GM12891 (cell line): Measurements from ENCODE around the gene NGDN.

Experiments used
- POLR2A ChIP-seq: IDR thresholded peaks from 2 replicates; pipeline ENCODE4 v1.6.1; 2011; ENCODE audit warnings: low read depth, low read length, control low read depth
- POLR2AphosphoS5 ChIP-seq: IDR thresholded peaks from 2 replicates; pipeline ENCODE4 v1.6.1; 2011; ENCODE audit warnings: low read depth, low read length, control low read depth
- SPI1 ChIP-seq: IDR thresholded peaks from 2 replicates; pipeline ENCODE4 v1.6.1; 2011; ENCODE audit warnings: low read depth, low read length, control low read depth

DNA sequence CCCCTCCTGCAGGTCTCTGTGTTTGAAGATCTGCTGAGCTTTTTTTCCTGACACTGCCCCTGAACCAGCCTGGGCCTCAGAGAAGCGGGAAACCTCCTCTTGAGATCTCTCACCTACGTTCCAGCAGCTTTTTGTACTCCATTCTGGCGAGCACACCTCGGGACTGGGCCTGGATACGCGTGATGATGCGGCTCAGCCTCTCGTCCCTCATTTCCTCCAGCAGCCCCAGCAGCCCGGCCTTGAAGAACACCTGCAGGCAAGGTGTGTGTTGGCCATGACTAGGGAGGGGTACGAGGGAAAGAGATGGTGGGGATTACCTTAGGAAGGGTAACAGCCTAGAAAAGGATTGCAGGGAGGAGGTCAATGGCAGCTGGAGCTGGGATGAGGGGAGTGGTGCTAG, 44.3 kb upstream of the NGDN start:
- TF ChIP-seq POLR2A (no peak), POLR2AphosphoS5 (no peak), SPI1 (no peak)
